Measurements from ENCODE around the gene PRDX4. TPM values are rescaled to one million over a fixed set of nuclear protein-coding genes. Genes with fewer than 3 reads are reported as not detected.
A peak's percentile ranks its signal among the peaks of the same experiment; 100 is the strongest.

PRDX4 gene
- total RNA-seq: 10 to 100 TPM; 84.6 to 91.8 TPM

- no peaks in the 10 kb centered on the region for H3K36me3 ChIP-seq
These were observed at the start of gene PRDX4 for GRCh38 chrX:23667239-23668177. Gene PRDX4, plus strand, starts transcription at chrX:23667493. Its CDS starts 78 bp downstream, at chrX:23667571.

DNA sequence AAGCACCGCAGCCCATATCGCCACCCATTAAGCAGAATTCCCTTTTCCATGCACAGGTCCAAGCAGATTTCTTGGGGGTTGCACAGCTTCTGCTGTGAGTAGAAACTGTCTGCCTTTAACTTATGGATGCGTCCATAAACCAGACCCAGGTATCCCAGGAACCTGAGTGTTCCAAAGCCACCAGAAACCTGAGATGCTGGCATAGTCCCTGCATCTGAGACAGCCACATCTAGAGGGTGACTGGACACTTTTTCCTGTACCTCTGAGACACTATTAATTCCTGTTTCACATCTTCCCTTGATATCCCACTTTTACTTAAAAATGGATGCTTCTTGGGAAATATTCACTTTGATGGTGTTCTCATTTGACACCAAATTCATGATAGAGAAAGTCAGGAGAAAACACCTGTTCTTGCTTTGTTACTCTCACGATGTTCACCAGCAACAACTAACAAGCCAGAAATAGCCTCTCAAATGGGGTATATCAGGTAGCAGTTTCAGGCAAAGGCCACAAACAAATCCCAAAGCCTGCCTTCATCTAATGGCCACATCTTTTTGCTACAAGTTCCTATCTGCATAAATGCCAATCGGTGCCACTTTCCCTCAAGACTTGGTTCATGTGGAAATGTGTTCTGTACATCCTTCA lies 45.5 kb upstream of the PRDX4 start:
- H3K27ac ChIP-seq: no peak overlapping the region
- H3K4me1 ChIP-seq: no peaks in the 10 kb centered on the region
- TF ChIP-seq CTCF (IDR thresholded peaks at IDR 0.05): no peak
- no peaks in the 10 kb centered on the region for H3K9me3 ChIP-seq
- H3K36me3 ChIP-seq: no peaks in the 10 kb centered on the region
- no peak overlapping the region for H3K4me3 ChIP-seq
- H3K27me3 ChIP-seq: no peaks in the 10 kb centered on the region
- no peak for DNase-seq (ENCODE audit: low spot score)

More at GRCh38 chrX:23667239-23668177, at the start of gene PRDX4:
- Histone ChIP-seq H3K4me1 (peaks cover 0 to 7% of the 10 kb centered on the region in 2 donors), H3K27ac (peak within 1 kb of the TSS; percentile 73 to 87), H3K9me3 (no peaks in the 10 kb centered on the region), H3K4me3 (peak within 1 kb of the TSS; percentile 47 to 65), H3K27me3 (no peaks in the 10 kb centered on the region)
- no peak for TF ChIP-seq CTCF (IDR thresholded peaks at IDR 0.05)
- peak; percentile 87 for DNase-seq (ENCODE audit: low spot score)

GRCh38 chrX:23623797-23624196 lies 43.5 kb upstream of the PRDX4 start:
- Histone ChIP-seq H3K27ac (no peak overlapping the region), H3K36me3 (no peaks in the 10 kb centered on the region), H3K4me3 (no peak overlapping the region), H3K4me1 (no peaks in the 10 kb centered on the region), H3K27me3 (no peaks in the 10 kb centered on the region), H3K9me3 (no peaks in the 10 kb centered on the region)
- DNase-seq (ENCODE audit: low spot score): no peak
- TF ChIP-seq CTCF (IDR thresholded peaks at IDR 0.05): no peak

DNA sequence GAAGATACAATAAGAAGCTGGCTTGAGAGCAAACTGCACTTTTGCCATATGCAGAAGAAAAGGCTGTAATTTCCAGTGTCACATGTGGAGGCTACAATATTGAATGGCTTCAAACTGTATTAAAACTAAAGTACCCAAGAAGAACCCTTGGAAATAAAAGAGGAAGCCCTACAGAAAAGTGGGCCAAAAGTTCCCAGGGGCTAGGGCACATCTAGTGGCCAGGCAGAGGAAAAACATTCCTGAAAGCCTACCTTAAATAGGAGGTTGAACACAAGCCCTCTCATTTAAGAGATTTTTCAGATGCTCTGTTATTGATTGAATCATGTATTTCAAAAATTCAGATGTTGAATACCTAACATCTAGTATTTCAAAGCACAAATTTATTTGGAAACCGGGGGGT lies 40.6 kb upstream of the PRDX4 start:
- no peak overlapping the region for H3K27ac ChIP-seq
- no peak overlapping the region for H3K4me3 ChIP-seq
- no peak for TF ChIP-seq CTCF (IDR thresholded peaks at IDR 0.05)
- no peaks in the 10 kb centered on the region for H3K4me1 ChIP-seq
- no peaks in the 10 kb centered on the region for H3K36me3 ChIP-seq
- H3K27me3 ChIP-seq: no peaks in the 10 kb centered on the region
- no peaks in the 10 kb centered on the region for H3K9me3 ChIP-seq
- no peak for DNase-seq (ENCODE audit: low spot score)

DNA sequence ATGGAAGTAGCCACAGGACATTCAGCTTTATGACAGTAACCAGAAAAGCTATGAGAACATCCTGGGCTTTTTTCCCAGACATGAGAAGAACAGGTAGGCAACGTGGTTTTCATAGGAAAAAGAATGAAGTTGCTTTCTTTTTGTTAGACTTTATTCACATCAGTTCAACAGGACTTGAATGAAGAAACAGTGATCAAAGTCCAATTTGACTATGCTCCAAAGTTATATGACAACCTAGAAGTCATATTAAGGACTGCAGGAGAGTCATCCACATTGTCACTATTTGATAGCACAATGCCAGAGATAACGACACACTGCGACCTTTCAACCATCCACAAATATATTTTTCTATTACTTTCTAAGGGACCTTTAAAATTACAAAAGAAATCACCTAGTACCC lies 39.2 kb upstream of the PRDX4 start:
- H3K9me3 ChIP-seq: no peaks in the 10 kb centered on the region
- no peak for TF ChIP-seq CTCF (IDR thresholded peaks at IDR 0.05)
- no peak overlapping the region for H3K4me3 ChIP-seq
- H3K36me3 ChIP-seq: no peaks in the 10 kb centered on the region
- no peaks in the 10 kb centered on the region for H3K4me1 ChIP-seq
- H3K27ac ChIP-seq: no peak overlapping the region
- H3K27me3 ChIP-seq: no peaks in the 10 kb centered on the region
- no peak for DNase-seq (ENCODE audit: low spot score)
